Measurements from ENCODE around the gene ADGRL1. TPM values are rescaled to one million over a fixed set of nuclear protein-coding genes. Genes with fewer than 3 reads are reported as not detected.

ADGRL1 gene
- total RNA-seq, 1 experiment from 2014 or later: 26.5 TPM

GRCh38 chr19:14164082-14164481 is 41.9 kb downstream of the ADGRL1 start:
- CTCF ChIA-PET: interaction anchor here (0.7 kb wide), 1 partner anchor 47 kb away, joined by 3 read pairs; no protein-coding TSS in a partner anchor
- no peak overlapping the region for H3K27ac Mint-ChIP-seq (ENCODE audit: unreplicated experiment)
- no peaks in the 10 kb centered on the region for H3K9me3 Mint-ChIP-seq (ENCODE audit: low read depth, unreplicated experiment)
- no peaks in the 10 kb centered on the region for H3K4me1 Mint-ChIP-seq (ENCODE audit: low read depth, unreplicated experiment)
- H3K4me3 Mint-ChIP-seq (ENCODE audit: low read depth, unreplicated experiment): no peak overlapping the region
- H3K27me3 Mint-ChIP-seq (ENCODE audit: unreplicated experiment): no peaks in the 10 kb centered on the region
- BruUV-seq (replicated peaks): no TSS peak
- no peak for TF ChIP-seq CTCF (IDR thresholded peaks at IDR 0.05; ENCODE audit: unreplicated experiment)
- peaks cover 6% of the 10 kb centered on the region for H3K36me3 Mint-ChIP-seq (ENCODE audit: insufficient read depth, unreplicated experiment)
- intact Hi-C loops (cut with micrococcal nuclease; ENCODE audit: unreplicated experiment): no loop called here
- DNase-seq: no peak

- H3K4me1 Mint-ChIP-seq (ENCODE audit: low read depth, unreplicated experiment): no peaks in the 10 kb centered on the region
- no peaks in the 10 kb centered on the region for H3K9me3 Mint-ChIP-seq (ENCODE audit: low read depth, unreplicated experiment)
- intact Hi-C loops (cut with micrococcal nuclease; ENCODE audit: unreplicated experiment): no loop called here
- H3K36me3 Mint-ChIP-seq (ENCODE audit: insufficient read depth, unreplicated experiment): no peaks in the 10 kb centered on the region
- CTCF ChIA-PET: no interaction called here
- no peak overlapping the region for H3K27ac Mint-ChIP-seq (ENCODE audit: unreplicated experiment)
- no peaks in the 10 kb centered on the region for H3K27me3 Mint-ChIP-seq (ENCODE audit: unreplicated experiment)
- H3K4me3 Mint-ChIP-seq (ENCODE audit: low read depth, unreplicated experiment): no peak overlapping the region
- TF ChIP-seq CTCF (IDR thresholded peaks at IDR 0.05; ENCODE audit: unreplicated experiment): no peak
- BruUV-seq (replicated peaks): no TSS peak
- no peak for DNase-seq
Observed at GRCh38 chr19:14162871-14163297, 43.1 kb downstream of the ADGRL1 start.

GRCh38 chr19:14161305-14161704 is 44.7 kb downstream of the ADGRL1 start:
- Mint-ChIP-seq H3K36me3 (ENCODE audit: insufficient read depth, unreplicated experiment) (no peaks in the 10 kb centered on the region), H3K4me3 (ENCODE audit: low read depth, unreplicated experiment) (no peak overlapping the region), H3K4me1 (ENCODE audit: low read depth, unreplicated experiment) (no peaks in the 10 kb centered on the region), H3K27me3 (ENCODE audit: unreplicated experiment) (no peaks in the 10 kb centered on the region), H3K9me3 (ENCODE audit: low read depth, unreplicated experiment) (no peaks in the 10 kb centered on the region), H3K27ac (ENCODE audit: unreplicated experiment) (no peak overlapping the region)
- DNase-seq: no peak
- TF ChIP-seq CTCF (IDR thresholded peaks at IDR 0.05; ENCODE audit: unreplicated experiment): no peak
- intact Hi-C loops (cut with micrococcal nuclease; ENCODE audit: unreplicated experiment): no loop called here
- CTCF ChIA-PET: no interaction called here
- no TSS peak for BruUV-seq (replicated peaks)

- no peaks in the 10 kb centered on the region for H3K36me3 Mint-ChIP-seq (ENCODE audit: insufficient read depth, unreplicated experiment)
- BruUV-seq (replicated peaks): no TSS peak
- no peaks in the 10 kb centered on the region for H3K9me3 Mint-ChIP-seq (ENCODE audit: low read depth, unreplicated experiment)
- no peak overlapping the region for H3K27ac Mint-ChIP-seq (ENCODE audit: unreplicated experiment)
- no peak overlapping the region for H3K4me3 Mint-ChIP-seq (ENCODE audit: low read depth, unreplicated experiment)
- intact Hi-C loops (cut with micrococcal nuclease; ENCODE audit: unreplicated experiment): no loop called here
- H3K27me3 Mint-ChIP-seq (ENCODE audit: unreplicated experiment): no peaks in the 10 kb centered on the region
- CTCF ChIA-PET: no interaction called here
- TF ChIP-seq CTCF (IDR thresholded peaks at IDR 0.05; ENCODE audit: unreplicated experiment): no peak
- no peaks in the 10 kb centered on the region for H3K4me1 Mint-ChIP-seq (ENCODE audit: low read depth, unreplicated experiment)
- no peak for DNase-seq
Observed at GRCh38 chr19:14160017-14160703, 45.8 kb downstream of the ADGRL1 start.

Measured in Calu3 (cell line).